Fibroblast of lung (primary cell): ENCODE measurements around the gene TCF12. TPM values are rescaled to one million over a fixed set of nuclear protein-coding genes. Genes with fewer than 3 reads are reported as not detected.
"Not testable (repeated sequence)": the region's sequence is repeated elsewhere in the genome, so short reads cannot be mapped to it uniquely, and the experiment has no call there.

Experiments
- DNase-seq, 2 donors: peaks; one replicate each; pipeline versions ENCODE4 v3.0.0 to v3.0.0-alpha.2; 2010; ENCODE audit warnings: low read depth in 2 of 2
- H2AFZ ChIP-seq: 2 replicates; pipeline ENCODE4 v1.5.1; 2012; ENCODE audit warnings: low read length, control low read depth, inconsistent platforms
- H3K27ac ChIP-seq: 2 replicates; pipeline ENCODE4 v1.5.1; 2011; ENCODE audit warnings: low read length, control low read depth; ENCODE audit not compliant: insufficient read depth
- H3K27me3 ChIP-seq: 2 replicates; pipeline ENCODE4 v1.5.1; 2011; ENCODE audit warnings: mild to moderate bottlenecking, low read length; ENCODE audit not compliant: control insufficient read depth, insufficient read depth
- H3K36me3 ChIP-seq: 2 replicates; pipeline ENCODE4 v1.5.1; 2011; ENCODE audit warnings: low read length; ENCODE audit not compliant: control insufficient read depth, insufficient read depth
- H3K4me1 ChIP-seq: 2 replicates; pipeline ENCODE4 v1.5.1; 2011; ENCODE audit warnings: low read length; ENCODE audit not compliant: control insufficient read depth, insufficient read depth; ENCODE audit errors: extremely low read depth
- H3K4me2 ChIP-seq: 2 replicates; pipeline ENCODE4 v1.5.1; 2011; ENCODE audit warnings: low read length, control low read depth; ENCODE audit not compliant: insufficient read depth; ENCODE audit errors: extremely low read depth
- H3K4me3 ChIP-seq, 4 experiments: fragments of 200-600 bp in 1 of 4; sonication (generic) in 1 of 4; replicated peaks in 1 of 4; 2 replicates each; pipeline ENCODE4 v1.5.1; 2011 to 2016; ENCODE audit warnings: low read length in 4 of 4, low read depth in 3 of 4, mild to moderate bottlenecking in 3 of 4, control low read depth in 2 of 4, inconsistent platforms in 1 of 4, mixed read lengths in 1 of 4; ENCODE audit not compliant: insufficient read depth in 1 of 4; ENCODE audit errors: control extremely low read depth in 1 of 4
- H3K79me2 ChIP-seq: 2 replicates; pipeline ENCODE4 v1.5.1; 2012; ENCODE audit warnings: mild to moderate bottlenecking, low read length, inconsistent platforms; ENCODE audit not compliant: control insufficient read depth, insufficient read depth
- H3K9ac ChIP-seq: 2 replicates; pipeline ENCODE4 v1.5.1; 2011; ENCODE audit warnings: mild to moderate bottlenecking, low read length, control low read depth; ENCODE audit not compliant: insufficient read depth
- H3K9me3 ChIP-seq: 2 replicates; pipeline ENCODE4 v1.5.1; 2012; ENCODE audit warnings: low read depth, low read length; ENCODE audit not compliant: control insufficient read depth, insufficient read depth
- H4K20me1 ChIP-seq: 2 replicates; pipeline ENCODE4 v1.5.1; 2011; ENCODE audit warnings: low read length; ENCODE audit not compliant: control insufficient read depth, insufficient read depth; ENCODE audit errors: extremely low read depth
- EZH2 ChIP-seq: IDR thresholded peaks from 2 replicates; pipeline ENCODE4 v1.5.1; 2012; ENCODE audit warnings: low read length, control low read depth, mild to moderate bottlenecking; ENCODE audit errors: missing control alignments
- polyA plus RNA-seq, 2 donors: library from polyadenylated mRNA; depleted of rRNA in 1 of 2; stranded (reverse) in 1 of 2; unstranded in 1 of 2; fragments of >200 nt; gene quantifications; 2 replicates each; pipeline ENCODE4 v1.2.1, GENCODE V29; 2011 to 2012; ENCODE audit warnings: missing spikeins in 1 of 2
- total RNA-seq: library from RNA; depleted of rRNA; stranded (reverse); fragments of >200 nt; gene quantifications from 2 replicates; pipeline ENCODE4 v1.2.1, GENCODE V29; 2014
- TF ChIP-seq, protein P1 (sequence below), 2 donors: IDR thresholded peaks in 1 of 2; conservative IDR thresholded peaks in 1 of 2; 1 replicate in 1 of 2; 2 replicates in 1 of 2; pipeline ENCODE4 v1.5.1; 2011 to 2012; ENCODE audit warnings: low read length in 2 of 2, control low read depth in 1 of 2, inconsistent platforms in 1 of 2, low read depth in 1 of 2, mild to moderate bottlenecking in 1 of 2

Gene TCF12
- total and polyA plus RNA-seq, 2 donors (not counting 1 experiment from before 2014, with no cell fraction given), result 105 to 232 TPM

DNA sequence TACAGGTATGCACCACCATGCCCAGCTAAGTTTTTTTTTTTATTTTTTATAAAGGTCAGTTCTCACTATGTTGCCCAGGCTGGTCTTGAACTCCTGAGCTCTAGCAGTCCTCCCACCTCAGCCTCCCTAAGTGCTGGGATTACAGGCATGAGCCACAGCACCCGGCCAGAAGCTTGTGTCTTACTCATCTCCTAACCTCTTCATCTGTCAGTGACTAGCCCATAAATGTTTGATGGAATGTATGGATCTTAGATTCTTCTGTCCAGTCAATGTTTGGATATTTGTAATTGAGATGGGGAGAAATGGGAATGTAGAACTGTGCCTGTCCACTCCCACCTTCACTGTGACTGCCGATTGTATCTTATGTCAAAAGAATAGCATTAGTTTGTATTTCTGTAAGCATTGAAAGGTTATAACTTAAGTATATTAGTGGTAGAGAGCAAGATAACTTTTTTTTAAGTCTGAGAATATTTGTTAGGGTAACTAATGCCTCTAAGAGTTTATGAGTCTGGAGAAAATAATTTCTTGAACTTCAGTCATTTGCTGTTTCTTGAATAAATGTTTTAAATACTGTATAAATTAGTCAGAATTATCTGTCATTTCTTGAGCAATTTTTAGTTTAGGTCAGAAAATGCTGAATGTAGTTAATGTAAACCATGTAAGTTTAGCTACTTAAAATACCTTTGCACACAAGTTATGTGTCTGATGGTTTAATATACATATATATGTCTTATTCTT, 242.5 kb downstream of the TCF12 start:
- Histone ChIP-seq H2AFZ (no peak overlapping the region), H3K9me3 (no peaks in the 10 kb centered on the region), H3K27ac (peak overlapping the region; percentile 62), H3K79me2 (no peaks in the 10 kb centered on the region), H3K4me1 (peaks cover 8% of the 10 kb centered on the region), H4K20me1 (no peaks in the 10 kb centered on the region), H3K9ac (no peak overlapping the region), H3K36me3 (no peaks in the 10 kb centered on the region), H3K4me2 (peak overlapping the region; percentile 30), H3K27me3 (no peaks in the 10 kb centered on the region), H3K4me3 (no peak overlapping the region)
- peak; percentile 40 to 78 for DNase-seq
- TF ChIP-seq, protein P1, sequence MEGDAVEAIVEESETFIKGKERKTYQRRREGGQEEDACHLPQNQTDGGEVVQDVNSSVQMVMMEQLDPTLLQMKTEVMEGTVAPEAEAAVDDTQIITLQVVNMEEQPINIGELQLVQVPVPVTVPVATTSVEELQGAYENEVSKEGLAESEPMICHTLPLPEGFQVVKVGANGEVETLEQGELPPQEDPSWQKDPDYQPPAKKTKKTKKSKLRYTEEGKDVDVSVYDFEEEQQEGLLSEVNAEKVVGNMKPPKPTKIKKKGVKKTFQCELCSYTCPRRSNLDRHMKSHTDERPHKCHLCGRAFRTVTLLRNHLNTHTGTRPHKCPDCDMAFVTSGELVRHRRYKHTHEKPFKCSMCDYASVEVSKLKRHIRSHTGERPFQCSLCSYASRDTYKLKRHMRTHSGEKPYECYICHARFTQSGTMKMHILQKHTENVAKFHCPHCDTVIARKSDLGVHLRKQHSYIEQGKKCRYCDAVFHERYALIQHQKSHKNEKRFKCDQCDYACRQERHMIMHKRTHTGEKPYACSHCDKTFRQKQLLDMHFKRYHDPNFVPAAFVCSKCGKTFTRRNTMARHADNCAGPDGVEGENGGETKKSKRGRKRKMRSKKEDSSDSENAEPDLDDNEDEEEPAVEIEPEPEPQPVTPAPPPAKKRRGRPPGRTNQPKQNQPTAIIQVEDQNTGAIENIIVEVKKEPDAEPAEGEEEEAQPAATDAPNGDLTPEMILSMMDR (conservative IDR thresholded peaks at IDR 0.05 in 1 of 2, IDR thresholded peaks at IDR 0.05 in 1 of 2; ENCODE audit: low read depth in 1 of 2, low read length in 2 of 2), result no peak
- TF ChIP-seq EZH2, result no peak

DNA sequence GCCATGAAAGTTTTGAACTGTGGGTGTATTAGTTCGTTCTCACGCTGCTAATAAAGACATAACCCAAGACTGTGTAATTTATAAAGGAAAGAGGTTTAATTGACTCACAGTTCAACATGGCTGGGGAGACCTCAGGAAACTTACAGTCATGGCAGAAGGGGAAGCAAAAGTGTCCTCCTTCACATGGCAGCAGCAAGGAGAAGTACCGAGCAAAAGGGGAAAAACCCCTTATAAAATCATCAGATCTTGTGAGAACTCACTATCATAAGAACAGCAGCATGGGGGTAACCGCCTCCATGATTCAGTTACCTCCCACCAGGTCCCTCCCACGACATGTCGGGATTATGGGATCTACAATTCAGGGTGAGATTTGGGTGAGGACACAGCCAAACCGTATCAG, 245.8 kb downstream of the TCF12 start:
- DNase-seq, H3K9ac ChIP-seq, H3K79me2 ChIP-seq, H3K4me2 ChIP-seq, H3K27ac ChIP-seq, H3K4me3 ChIP-seq, H4K20me1 ChIP-seq, H3K4me1 ChIP-seq, H2AFZ ChIP-seq, H3K9me3 ChIP-seq, H3K27me3 ChIP-seq, H3K36me3 ChIP-seq: not testable (repeated sequence)

DNA sequence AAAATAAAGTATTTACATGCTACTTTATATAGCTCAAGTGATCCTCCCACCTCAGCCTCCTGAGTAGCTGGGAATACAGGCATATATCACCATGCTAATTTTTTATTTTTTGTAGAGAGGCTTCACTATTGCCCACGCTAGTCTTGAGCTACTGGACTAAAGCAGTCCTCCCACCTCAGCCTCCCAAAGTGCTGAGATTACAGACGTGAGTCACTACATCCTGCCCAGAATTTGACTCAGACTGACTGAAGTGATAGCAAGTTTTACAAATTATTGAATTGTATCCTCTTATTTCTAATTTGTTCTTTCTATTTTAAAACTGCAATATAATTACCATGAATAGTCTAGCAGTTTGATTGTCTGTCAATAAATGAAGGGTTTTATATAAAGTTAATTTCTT, 247.5 kb downstream of the TCF12 start:
- no peak overlapping the region for H3K4me3 ChIP-seq
- no peaks in the 10 kb centered on the region for H4K20me1 ChIP-seq
- H3K36me3 ChIP-seq, result no peaks in the 10 kb centered on the region
- TF ChIP-seq, protein P1 (conservative IDR thresholded peaks at IDR 0.05 in 1 of 2, IDR thresholded peaks at IDR 0.05 in 1 of 2; ENCODE audit: low read depth in 1 of 2, low read length in 2 of 2), result no peak
- no peak for TF ChIP-seq EZH2
- H3K79me2 ChIP-seq, result no peaks in the 10 kb centered on the region
- no peaks in the 10 kb centered on the region for H3K4me1 ChIP-seq
- no peak overlapping the region for H3K27ac ChIP-seq
- peak in 1 of 2 donors; percentile 58 for DNase-seq
- H3K27me3 ChIP-seq, result no peaks in the 10 kb centered on the region
- no peak overlapping the region for H2AFZ ChIP-seq
- H3K4me2 ChIP-seq, result no peak overlapping the region
- no peaks in the 10 kb centered on the region for H3K9me3 ChIP-seq
- H3K9ac ChIP-seq, result no peak overlapping the region
